G401.6 (cell line): ENCODE results near the gene CD81.
"Not testable (repeated sequence)": the region's sequence is repeated elsewhere in the genome, so short reads cannot be mapped to it uniquely, and the experiment has no call there.

Source experiments
- FAIRE-seq: peaks from 2 replicates; lab custom pipeline; 2012; peaks lifted over from hg19 to GRCh38; lab: Jason Lieb, UNC

The CD81 gene, protein sequence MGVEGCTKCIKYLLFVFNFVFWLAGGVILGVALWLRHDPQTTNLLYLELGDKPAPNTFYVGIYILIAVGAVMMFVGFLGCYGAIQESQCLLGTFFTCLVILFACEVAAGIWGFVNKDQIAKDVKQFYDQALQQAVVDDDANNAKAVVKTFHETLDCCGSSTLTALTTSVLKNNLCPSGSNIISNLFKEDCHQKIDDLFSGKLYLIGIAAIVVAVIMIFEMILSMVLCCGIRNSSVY

DNA sequence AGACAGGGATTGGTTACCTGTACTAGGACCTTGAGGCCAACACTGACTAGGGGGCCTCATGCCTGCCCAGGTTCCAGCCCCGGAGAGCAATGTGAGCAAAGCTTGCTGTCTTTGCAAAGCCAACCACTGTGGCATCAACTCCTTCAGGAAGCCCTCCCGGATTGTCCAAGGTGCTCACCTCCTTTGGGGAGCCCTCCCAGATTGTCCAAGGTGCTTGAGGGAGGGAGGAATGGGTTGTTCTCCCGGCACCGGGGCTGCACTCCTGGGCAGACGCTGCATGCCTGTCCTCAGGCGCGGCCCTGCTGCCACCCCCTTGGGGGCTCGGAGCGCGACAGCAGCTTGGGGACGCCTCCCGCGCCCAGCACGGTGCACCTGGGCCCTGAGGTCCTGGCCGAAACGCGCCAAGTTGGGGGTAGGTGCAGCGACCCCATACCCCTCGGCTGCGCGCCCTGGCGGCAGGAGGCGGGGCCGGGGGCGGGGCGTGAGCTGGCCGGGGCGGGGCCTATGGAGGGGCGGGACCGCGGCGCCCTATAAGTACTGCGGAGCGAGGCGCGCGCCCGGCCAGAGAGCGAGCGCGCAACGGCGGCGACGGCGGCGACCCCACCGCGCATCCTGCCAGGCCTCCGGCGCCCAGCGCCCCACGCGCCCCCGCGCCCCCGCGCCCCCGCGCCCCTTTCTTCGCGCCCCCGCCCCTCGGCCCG lies at the start of gene CD81:
Gene CD81, plus strand, starts transcription at position 560 of the 701 bp plus-strand sequence. CDS start 240 bp downstream, outside the sequence.
- FAIRE-seq: no peak

DNA sequence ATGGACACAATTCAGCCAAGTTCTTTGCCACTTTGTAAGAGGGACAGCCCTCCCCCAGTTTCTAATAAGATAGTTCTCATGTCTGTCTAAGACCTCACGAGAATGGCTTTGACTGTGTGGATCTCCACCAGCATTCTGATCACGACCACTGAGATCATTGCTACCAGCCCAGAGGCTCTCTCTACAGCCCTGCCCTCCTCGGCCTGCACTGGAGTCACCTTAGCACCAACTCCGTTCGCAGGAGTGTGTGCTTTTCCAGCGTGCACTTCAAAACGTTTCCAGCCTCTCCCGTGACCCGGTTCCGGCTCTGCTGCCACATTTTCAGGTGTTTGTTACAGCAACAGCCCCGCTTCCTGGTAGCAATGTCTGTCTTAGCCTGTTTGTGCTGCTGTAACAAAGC lies 49.1 kb upstream of the CD81 start:
- FAIRE-seq: no peak

DNA sequence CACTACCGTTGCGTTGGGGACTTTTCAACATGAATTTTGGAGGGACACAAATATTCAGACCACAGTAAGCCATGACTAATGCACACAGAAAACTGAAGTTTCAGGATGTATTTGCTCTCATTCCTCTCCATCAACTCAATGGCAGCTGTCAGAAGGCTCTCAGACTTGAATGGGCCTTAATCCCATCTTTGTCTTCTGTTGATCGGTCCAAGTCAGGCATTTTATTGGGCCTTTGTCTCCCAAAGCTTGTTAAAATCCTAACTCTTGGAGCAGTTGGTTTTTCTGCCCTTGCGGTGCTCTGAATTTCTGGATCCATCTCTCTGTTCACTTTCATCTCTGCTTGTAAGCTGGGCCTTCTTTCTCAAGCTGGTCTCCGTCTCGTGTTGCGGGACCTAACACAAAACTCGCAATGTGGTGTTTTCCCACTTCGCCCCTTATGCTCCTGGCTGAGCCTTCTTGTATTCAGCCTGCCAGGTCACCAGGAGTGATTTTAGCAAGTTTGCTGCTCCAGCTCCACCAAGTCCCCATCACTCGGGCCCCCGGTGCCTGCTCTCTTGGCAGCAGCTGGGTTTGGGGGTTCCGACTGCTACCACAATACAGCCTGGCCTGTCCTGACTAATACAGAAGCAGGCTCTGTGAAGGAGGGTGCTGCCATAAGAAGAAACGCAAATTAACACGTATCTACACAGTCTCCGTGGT lies 48.3 kb upstream of the CD81 start:
- FAIRE-seq: no peak

DNA sequence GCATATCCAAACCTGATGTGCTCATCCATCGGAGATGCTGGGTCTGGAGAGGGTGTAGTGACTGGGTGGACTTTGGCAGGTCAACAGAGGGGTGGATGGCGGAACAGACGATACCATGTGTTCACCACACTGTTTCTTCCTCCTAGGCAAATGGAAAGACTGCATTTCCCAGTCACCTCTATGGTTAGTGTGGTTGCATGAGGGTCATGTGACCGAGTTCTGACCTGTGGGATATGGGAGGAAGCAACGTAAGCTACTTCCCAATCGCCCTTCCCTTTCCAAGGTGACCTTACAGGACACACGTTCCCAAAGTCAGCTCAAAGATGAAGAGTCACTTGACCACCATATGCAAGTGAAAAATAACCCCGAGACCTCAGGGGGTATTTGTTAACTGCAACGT lies 47.6 kb upstream of the CD81 start:
- FAIRE-seq: no peak

DNA sequence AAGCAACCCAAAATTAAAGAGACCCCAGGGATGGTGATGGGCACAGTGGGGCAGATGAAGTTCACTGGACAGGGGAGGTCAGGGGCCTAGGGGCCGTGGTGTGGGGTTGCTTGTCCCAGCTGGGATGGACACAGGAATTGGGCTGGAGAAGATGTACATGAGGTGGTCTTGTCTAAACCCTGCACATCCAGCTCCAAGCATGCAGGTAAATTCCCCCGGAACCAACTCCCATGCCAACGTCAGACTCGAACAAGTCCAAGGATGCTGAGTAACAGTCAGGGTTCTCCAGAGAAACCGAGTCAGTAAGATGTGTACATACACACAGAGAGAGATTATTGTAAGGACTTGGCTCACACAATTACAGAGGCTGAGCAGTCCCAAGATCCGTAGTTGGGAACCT lies 46.4 kb upstream of the CD81 start:
- no peak for FAIRE-seq

DNA sequence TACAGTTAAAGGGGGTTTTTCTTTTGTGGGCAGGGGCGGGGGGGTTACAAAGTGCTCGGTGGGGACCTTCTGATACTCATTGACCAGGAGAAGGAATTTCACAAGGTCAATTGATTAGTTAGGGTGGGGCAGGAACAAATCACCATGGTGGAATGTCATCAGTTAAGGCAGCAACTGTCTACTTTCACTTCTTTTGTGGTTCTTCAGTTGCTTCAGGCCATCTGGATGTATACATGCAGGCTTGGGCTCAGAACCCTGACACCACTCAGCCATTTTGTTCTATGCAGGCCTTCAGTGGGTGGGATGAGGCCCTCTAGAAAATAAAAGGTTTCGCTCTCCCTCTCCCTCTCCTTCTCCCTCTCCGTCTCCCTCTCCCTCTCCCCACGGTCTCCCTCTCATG lies 45.7 kb upstream of the CD81 start:
- no peak for FAIRE-seq

DNA sequence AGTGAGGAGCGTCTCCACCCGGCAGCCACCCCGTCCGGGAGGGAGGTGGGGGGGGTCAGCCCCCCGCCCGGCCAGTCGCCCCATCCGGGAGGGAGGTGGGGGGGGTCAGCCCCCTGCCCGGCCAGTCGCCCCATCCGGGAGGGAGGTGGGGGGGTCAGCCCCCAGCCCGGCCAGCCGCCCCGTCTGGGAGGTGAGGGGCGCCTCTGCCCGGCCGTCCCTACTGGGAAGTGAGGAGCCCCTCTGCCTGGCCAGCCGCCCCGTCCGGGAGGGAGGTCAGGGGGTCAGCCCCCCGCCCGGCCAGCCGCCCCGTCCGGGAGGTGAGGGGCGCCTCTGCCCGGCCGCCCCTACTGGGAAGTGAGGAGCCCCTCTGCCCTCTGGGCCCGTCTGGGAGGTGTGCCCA lies 44.5 kb upstream of the CD81 start:
- not testable (repeated sequence) for FAIRE-seq

DNA sequence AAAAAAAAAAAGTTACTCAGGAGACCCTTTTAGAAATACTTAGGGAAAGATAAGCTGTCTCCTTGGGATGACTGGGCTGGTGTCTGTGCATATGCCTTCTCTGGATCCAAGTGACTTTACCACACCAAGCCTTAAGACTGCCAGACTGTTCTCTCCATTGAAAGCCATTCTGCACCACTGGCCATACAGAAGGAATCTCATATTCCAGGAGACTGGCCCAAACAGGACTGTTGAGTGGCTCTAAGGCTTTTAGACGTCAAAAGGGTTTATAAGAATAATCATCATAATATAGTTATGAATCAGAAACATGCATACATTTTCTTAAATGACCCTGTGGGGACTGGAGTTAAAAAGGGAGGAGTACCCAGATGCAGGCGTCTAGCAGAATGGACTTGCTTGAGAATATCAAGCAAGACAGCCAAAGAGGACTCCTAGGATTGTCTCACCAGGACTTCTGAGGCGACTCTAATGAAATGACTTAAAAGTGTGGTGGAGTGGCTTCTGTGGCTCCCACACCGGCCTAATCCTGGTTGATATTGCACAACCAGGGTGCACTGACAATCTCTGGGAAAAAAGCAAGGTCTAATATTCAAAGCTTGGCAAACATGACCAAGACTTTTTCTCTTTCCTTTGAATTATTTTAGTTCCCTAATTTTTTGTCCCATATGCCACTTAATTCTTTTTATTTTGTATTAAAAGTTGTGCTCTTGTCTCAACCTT lies 43.5 kb upstream of the CD81 start:
- not testable (repeated sequence) for FAIRE-seq

DNA sequence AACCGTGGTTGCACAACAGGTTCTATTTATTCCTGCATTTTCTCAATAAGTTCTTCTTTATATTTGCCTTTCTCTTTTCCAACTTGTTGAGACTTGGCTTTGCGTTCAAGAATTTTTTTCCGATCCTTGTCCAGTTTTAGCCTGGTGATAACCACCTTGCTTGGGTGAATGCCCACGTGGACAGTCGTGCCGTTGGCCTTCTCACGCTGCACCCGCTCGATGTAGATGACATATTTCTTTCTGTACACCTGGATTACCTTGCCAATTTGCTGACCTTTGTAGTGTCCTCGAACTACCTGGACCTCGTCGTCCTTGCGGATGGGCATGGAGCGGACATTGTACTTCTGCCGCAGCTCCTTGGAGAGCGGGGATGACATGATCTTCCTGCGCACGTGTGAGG lies 41.8 kb upstream of the CD81 start:
- not testable (repeated sequence) for FAIRE-seq

DNA sequence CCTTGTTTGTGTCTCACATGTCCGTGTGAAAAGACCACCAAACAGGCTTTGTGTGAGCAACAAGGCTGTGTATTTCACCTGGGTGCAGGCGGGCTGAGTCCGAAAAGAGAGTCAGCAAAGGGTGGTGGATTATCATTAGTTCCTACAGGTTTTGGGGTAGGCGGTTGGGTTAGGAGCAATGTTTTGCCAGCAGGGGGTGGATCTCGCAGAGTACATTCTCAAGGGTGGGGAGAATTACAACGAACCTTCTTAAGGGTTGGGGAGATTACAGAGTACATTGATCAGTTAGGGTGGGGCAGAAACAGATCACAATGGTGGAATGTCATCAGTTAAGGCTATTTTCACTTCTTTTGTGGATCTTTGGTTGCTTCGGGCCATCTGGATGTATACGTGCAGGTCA lies 38.4 kb upstream of the CD81 start:
- FAIRE-seq: not testable (repeated sequence)

DNA sequence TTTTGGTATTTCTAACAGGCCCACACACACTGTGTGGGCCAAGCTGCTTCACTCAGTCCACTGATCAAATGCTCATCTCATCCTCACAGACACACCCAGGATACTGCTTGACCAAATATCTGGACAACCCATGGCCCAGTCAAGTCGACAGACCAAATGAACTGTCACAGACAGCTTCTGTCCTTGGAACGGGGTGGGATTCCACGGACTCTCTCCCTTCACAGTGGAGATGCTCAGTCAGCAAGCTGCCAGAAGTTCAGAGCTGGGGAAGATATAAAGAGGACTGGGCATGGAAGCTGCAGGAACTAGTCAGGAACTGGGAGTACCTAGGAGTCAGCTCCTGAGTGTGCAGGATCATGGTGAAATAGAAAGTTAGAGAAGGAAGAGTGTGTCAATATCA lies 34.6 kb upstream of the CD81 start:
- no peak for FAIRE-seq

DNA sequence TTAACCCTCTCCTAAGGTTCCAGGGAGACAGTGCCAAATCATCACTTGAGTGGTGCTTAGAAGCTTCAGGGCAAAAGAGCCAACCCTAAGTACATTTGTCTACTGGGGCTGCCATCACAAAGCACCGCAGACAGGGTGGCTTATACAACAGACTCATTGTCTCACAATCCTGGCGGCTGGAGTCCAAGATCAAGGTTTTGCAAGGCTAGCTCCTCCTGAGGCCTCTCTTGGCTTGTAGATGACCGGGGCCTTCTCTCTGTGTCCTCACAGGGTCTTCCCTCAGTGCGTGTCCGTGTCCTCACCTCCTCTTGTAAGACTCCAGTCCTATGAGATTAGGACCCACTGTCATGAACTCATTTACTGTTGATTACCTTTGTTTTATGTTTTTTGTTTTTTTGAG lies 34.1 kb upstream of the CD81 start:
- FAIRE-seq: no peak

DNA sequence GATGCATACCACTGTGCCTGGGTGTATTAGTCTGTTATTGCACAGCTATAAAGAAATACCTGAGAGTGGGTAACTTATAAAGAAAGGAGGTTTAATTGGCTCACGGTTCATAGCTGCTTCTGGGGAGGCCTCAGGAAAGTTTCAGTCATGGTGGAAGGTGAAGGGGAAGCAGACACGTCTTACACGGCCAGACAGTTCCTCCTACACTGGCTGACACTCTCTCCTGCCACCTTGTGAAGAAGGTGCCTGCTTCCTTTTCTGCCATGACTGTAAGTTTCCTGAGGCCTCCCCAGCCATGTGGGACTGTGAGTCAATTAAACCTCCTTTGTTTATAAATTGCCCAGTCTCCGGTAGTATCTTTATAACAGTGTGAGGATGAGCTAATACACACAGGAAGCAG lies 33.6 kb upstream of the CD81 start:
- no peak for FAIRE-seq

DNA sequence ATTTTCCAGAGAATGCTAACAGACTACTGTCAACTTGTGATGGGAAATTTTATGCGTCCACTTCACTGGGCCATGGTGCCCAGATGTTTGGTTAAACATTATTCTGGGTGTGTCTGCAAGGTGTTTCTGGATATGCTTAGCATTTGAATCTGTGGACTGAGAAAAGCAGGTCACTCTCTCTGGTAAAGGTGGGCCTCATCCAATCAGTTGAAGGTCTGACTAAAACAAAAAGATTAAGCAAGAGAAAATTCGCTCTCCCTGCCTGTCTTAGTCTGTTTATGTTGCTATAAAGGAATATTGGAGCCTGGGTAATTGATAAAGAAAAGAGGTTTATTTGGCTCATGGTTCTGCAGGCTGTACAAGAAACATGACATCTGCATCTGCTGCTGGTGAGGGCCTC lies 32.1 kb upstream of the CD81 start:
- FAIRE-seq: no peak

DNA sequence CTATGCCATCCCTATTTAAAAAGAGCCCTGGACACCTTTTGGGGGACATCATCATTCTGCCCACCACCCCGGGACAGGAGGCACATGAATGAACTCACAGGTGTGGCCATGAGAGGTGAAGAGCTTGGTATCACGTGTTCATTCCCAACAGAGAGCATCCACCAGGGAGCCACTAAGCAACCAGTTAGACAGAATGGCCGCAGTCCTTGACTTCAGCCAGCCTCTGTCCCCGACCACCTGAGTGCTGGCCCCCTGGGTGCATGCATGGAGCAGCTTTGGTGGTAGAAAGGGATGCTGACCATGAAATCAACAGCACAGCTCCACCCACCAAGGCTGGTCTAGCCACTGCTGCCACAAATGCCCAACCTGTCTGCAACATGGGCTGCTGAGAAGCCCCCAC lies 31.1 kb upstream of the CD81 start:
- no peak for FAIRE-seq

DNA sequence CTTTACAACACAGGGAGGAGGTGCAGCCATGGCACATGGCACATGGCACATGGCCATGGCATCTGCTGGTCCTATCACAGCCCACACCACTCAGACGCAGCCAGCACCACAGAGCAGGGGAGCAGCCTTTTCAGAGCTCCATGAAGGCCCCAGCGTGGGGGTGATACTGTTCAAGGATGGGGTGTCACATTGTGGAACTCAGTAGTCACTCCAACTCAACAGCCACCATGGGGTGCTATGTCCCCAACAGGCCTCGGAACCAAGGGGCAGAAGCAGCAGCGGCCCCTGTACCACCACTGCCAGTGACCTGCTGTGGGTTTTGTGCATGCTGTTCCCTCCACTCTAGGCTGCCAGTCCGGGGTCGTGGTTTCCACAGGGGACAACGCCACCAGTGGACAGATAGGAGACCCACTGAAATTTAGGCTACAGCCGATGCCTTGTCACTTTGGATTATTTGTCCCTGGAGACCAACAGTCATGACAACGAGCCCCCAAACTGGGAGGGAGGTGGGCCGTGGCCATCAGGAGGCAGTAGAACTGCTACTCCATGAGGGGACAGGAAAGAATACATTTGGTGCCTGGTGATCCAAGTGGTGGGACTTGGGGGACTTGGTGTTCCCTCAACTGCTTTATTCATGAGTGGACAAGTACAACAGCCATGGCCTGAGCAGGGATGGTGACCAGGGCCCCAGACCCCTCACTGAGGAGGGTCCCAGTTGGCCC lies 30.4 kb upstream of the CD81 start:
- no peak for FAIRE-seq

DNA sequence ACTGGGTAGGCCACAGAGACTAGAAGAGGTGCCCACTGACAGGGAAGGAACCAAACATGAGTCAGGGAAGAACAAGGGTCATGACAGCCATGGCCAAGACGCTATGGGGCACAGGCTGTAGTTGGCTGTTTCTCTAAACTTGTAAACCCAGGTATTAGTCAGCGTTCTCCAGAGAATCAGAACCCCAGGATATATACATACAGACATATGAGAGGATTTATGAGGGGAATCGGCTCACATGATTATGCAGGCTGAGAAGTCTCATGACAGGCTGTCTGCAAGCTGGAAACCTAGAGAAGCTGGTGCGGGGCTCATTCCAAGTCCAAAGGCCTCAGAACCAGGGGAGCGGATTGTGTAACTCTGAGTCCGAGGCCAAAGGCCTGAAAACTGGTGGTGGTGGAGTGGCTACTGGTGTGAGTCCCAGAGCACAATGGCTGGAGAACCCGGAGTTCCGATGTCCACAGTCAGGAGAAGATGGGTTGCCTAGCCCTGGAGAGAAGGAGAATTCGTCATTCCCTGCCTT lies 29.7 kb upstream of the CD81 start:
- FAIRE-seq: no peak

DNA sequence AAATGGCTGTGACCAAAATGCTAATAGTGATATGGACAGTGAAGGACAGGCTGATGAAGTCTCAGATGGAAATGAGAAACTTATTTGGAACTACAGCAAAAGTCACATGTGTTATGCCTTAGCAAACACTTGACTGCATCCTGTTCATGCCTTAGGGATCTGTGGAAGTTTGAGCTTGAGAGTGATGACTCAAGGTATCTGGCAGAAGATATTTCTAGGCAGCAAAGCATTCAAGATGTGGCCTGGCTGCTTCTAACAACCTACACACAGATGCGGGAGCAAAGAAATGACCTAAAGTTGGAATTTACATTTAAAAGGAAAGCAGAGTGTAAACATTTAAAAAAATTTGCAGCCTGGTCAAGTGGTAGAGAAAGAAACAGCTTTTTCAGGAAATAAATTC lies 28.1 kb upstream of the CD81 start:
- FAIRE-seq: no peak

DNA sequence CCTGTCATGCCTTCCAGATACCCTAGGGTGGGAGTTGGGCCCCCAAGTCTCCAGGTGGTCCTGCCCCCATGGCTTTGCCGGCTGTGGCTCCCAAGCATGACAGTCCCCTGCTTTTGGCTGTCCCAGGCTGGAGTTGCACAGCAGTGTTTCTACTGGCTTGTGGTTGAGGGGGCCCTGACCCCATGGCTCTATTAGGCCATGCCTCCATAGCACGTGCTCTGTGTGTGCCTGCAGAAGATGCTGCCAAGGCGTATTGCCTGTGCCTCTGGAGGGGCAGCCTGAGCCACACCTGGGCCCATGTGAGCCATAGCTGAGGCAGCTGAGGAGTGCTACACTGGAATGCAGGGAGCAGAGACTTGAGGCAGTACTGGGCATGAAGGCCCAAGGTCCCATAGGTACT lies 25.4 kb upstream of the CD81 start:
- no peak for FAIRE-seq

DNA sequence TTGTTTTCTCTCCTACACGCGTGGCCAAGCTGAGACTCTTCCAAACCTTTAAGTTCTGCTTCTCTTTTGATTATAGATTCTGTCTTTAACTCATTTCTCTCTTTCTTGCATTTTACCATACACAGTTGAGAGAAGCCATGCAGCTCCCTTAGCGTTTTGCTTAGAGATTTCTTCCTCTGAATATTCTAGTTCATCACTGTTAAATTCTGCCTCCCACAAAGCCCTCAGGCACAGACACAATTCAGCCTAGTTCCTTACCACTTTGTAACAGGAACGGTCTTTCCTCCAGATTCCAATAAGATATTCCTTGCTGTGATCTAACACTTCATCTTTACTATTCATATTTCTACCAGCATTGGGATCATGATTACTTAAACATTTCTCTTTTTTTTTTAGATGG lies 24.7 kb upstream of the CD81 start:
- FAIRE-seq: no peak

DNA sequence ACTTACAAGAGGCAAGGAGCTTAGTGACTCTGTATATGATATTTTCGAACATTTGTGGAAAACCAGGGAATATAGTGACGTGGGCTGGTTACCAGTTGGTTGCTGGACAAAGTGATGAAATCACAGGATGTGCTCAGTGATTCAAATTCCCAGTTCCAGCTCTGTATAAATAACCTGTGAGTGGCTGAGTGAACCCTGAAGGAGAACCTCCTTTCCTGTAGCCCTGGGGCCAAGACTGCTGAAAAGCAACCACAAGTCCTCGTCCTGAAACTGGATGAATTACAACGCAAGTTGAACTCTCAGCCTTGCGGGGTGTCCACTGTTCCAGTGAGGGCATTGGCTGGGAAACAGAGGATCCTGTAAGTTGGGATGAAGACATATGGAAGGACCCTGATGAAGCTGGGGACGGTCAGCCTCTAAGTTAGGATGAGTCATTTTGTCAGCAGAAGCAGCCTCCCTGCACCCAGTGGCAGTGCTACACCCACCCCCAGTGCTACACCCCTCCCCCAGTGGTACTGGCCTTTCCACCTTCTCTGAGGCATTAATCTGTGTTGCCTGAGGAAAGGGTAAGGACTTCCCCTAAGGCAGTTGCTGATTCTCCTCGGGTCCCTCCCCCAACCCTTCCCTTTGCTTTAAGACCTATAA lies 22.0 kb upstream of the CD81 start:
- no peak for FAIRE-seq

DNA sequence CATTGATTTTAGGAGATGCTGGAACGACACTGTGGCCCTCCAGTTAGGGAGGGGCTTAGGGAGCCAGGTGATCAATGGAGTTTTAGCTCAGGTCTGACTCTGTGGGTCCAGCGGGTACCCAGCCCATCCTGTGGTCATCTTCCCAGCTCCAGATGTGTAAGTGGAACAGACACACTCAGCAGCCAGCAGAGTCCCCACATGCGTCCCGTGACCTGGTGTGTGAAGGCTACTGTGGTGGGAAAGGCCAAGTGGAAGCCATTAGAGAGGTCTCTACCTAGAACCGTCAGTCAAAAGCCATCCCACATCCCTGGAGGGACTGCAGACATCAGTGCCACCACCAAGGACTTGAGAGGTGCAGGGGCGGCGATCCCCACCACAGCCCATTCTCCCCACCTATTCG lies 19.9 kb upstream of the CD81 start:
- no peak for FAIRE-seq
